ENCODE results near the gene SACS.

GRCh38 chr13:23391752-23392151, 41.8 kb downstream of the SACS start:
- no peak for TF ChIP-seq CTCF (IDR thresholded peaks at IDR 0.05; ENCODE audit: borderline replicate concordance, extremely low read depth, low read length, poor library complexity, severe bottlenecking)
- no peak for TF ChIP-seq EZH2 (IDR thresholded peaks at IDR 0.05; ENCODE audit: borderline replicate concordance, low read depth, low read length, severe bottlenecking)
